ENCODE measurements around the gene TAB2. TPM values are rescaled to one million over a fixed set of nuclear protein-coding genes. Genes with fewer than 3 reads are reported as not detected.

The TAB2 gene
- total RNA-seq, 1 experiment from 2014 or later = 38.1 TPM

- H3K4me3 Mint-ChIP-seq (ENCODE audit: low read depth, unreplicated experiment) = no peak overlapping the region
- intact Hi-C loops (cut with micrococcal nuclease; ENCODE audit: unreplicated experiment) = no loop called here
- no TSS peak for BruUV-seq (replicated peaks)
- peaks cover 18% of the 10 kb centered on the region for H3K4me1 Mint-ChIP-seq (ENCODE audit: low read depth, unreplicated experiment)
- H3K27ac Mint-ChIP-seq (ENCODE audit: unreplicated experiment) = no peak overlapping the region
- CTCF ChIA-PET = interaction anchor here (0.6 kb wide), 1 partner anchor 19 kb away, joined by 5 read pairs; no protein-coding TSS in a partner anchor
- H3K9me3 Mint-ChIP-seq (ENCODE audit: low read depth, unreplicated experiment) = no peaks in the 10 kb centered on the region
- no peaks in the 10 kb centered on the region for H3K27me3 Mint-ChIP-seq (ENCODE audit: unreplicated experiment)
- TF ChIP-seq CTCF (IDR thresholded peaks at IDR 0.05; ENCODE audit: unreplicated experiment) = no peak
- DNase-seq = no peak
- H3K36me3 Mint-ChIP-seq (ENCODE audit: insufficient read depth, unreplicated experiment) = peaks cover 10% of the 10 kb centered on the region
Measured at GRCh38 chr6:149397384-149397783, 79.9 kb downstream of the TAB2 start.

- no peak within 1 kb of the TSS for H3K27ac Mint-ChIP-seq (ENCODE audit: unreplicated experiment)
- H3K4me1 Mint-ChIP-seq (ENCODE audit: low read depth, unreplicated experiment) = peaks cover 12% of the 10 kb centered on the region
- TF ChIP-seq CTCF (IDR thresholded peaks at IDR 0.05; ENCODE audit: unreplicated experiment) = no peak
- intact Hi-C loops (cut with micrococcal nuclease; ENCODE audit: unreplicated experiment) = no loop called here
- H3K36me3 Mint-ChIP-seq (ENCODE audit: insufficient read depth, unreplicated experiment) = peaks cover 17% of the 10 kb centered on the region
- H3K27me3 Mint-ChIP-seq (ENCODE audit: unreplicated experiment) = no peaks in the 10 kb centered on the region
- no TSS peak for BruUV-seq (replicated peaks)
- DNase-seq = no peak
- H3K4me3 Mint-ChIP-seq (ENCODE audit: low read depth, unreplicated experiment) = no peak within 1 kb of the TSS
- H3K9me3 Mint-ChIP-seq (ENCODE audit: low read depth, unreplicated experiment) = no peaks in the 10 kb centered on the region
- CTCF ChIA-PET = no interaction called here
Measured at GRCh38 chr6:149400050-149400449, 82.5 kb downstream of the TAB2 start, which contains the start of gene SUMO4. Gene SUMO4 (plus strand): TSS chr6:149400262. CDS start chr6:149400392, 130 bp downstream.

- Mint-ChIP-seq H3K4me1 (ENCODE audit: low read depth, unreplicated experiment) (no peaks in the 10 kb centered on the region), H3K27me3 (ENCODE audit: unreplicated experiment) (no peaks in the 10 kb centered on the region), H3K27ac (ENCODE audit: unreplicated experiment) (no peak overlapping the region), H3K4me3 (ENCODE audit: low read depth, unreplicated experiment) (no peak overlapping the region), H3K36me3 (ENCODE audit: insufficient read depth, unreplicated experiment) (peaks cover 22% of the 10 kb centered on the region), H3K9me3 (ENCODE audit: low read depth, unreplicated experiment) (no peaks in the 10 kb centered on the region)
- TF ChIP-seq CTCF (IDR thresholded peaks at IDR 0.05; ENCODE audit: unreplicated experiment) = no peak
- no peak for DNase-seq
- CTCF ChIA-PET = no interaction called here
- no TSS peak for BruUV-seq (replicated peaks)
- intact Hi-C loops (cut with micrococcal nuclease; ENCODE audit: unreplicated experiment) = no loop called here
Measured at GRCh38 chr6:149403534-149403933, 86.0 kb downstream of the TAB2 start.

GRCh38 chr6:149405823-149406765, 88.6 kb downstream of the TAB2 start:
- Mint-ChIP-seq H3K4me3 (ENCODE audit: low read depth, unreplicated experiment) (no peak overlapping the region), H3K4me1 (ENCODE audit: low read depth, unreplicated experiment) (no peaks in the 10 kb centered on the region), H3K9me3 (ENCODE audit: low read depth, unreplicated experiment) (no peaks in the 10 kb centered on the region), H3K27me3 (ENCODE audit: unreplicated experiment) (no peaks in the 10 kb centered on the region), H3K36me3 (ENCODE audit: insufficient read depth, unreplicated experiment) (peaks cover 22% of the 10 kb centered on the region), H3K27ac (ENCODE audit: unreplicated experiment) (no peak overlapping the region)
- TF ChIP-seq CTCF (IDR thresholded peaks at IDR 0.05; ENCODE audit: unreplicated experiment) = no peak
- no peak for DNase-seq
- intact Hi-C loops (cut with micrococcal nuclease; ENCODE audit: unreplicated experiment) = loop anchor here (5.0 kb wide), 1 partner anchor 74 kb away; no protein-coding TSS in a partner anchor
- CTCF ChIA-PET = no interaction called here
- BruUV-seq (replicated peaks) = no TSS peak

Data from Calu3 (cell line).